SK-N-SH treated with all-trans-retinoic acid at 6 μM for 48 hours (cell line): Measurements from ENCODE around the gene AQP12A.

ENCODE experiments used
- ATAC-seq: fragments of 200-7000 bp; cut with Tn5 transposase; 3 replicates; pipeline ENCODE4 v1.9.1; 2020; ENCODE audit warnings: mild to moderate bottlenecking, moderate library complexity
- ARNTL ChIP-seq: fragments of 450-650 bp; formaldehyde crosslinking; IDR thresholded peaks from 2 replicates; pipeline ENCODE4 v1.5.0; 2020; ENCODE audit warnings: low read depth, mild to moderate bottlenecking, moderate library complexity, borderline replicate concordance
- BACH2 ChIP-seq: fragments of 250-450 bp; sonication (Bioruptor Pico); IDR thresholded peaks from 2 replicates; pipeline ENCODE4 v1.9.0; 2021; ENCODE audit warnings: mild to moderate bottlenecking, borderline replicate concordance
- CREB5 ChIP-seq: fragments of 250-450 bp; sonication (Bioruptor Pico); IDR thresholded peaks from 2 replicates; pipeline ENCODE4 v1.5.1; 2020; ENCODE audit warnings: low read depth, mild to moderate bottlenecking, moderate library complexity
- CSDC2 ChIP-seq: fragments of 250-450 bp; sonication (Bioruptor Pico); IDR thresholded peaks from 2 replicates; pipeline ENCODE4 v1.5.0; 2020; ENCODE audit warnings: mild to moderate bottlenecking, moderate library complexity
- CSRNP3 ChIP-seq: fragments of 250-450 bp; sonication (Bioruptor Pico); IDR thresholded peaks from 2 replicates; pipeline ENCODE4 v1.5.1; 2021; ENCODE audit warnings: mild to moderate bottlenecking, moderate library complexity
- ESRRG ChIP-seq: fragments of 250-450 bp; sonication (Bioruptor Pico); IDR thresholded peaks from 2 replicates; pipeline ENCODE4 v1.6.1; 2021; ENCODE audit warnings: mild to moderate bottlenecking
- GLIS3 ChIP-seq: fragments of 250-450 bp; sonication (Bioruptor Pico); IDR thresholded peaks from 2 replicates; pipeline ENCODE4 v1.5.0; 2020; ENCODE audit warnings: mild to moderate bottlenecking, moderate library complexity
- ISL1 ChIP-seq: fragments of 250-450 bp; sonication (Bioruptor Pico); IDR thresholded peaks from 2 replicates; pipeline ENCODE4 v2.1.2; 2022; ENCODE audit warnings: mild to moderate bottlenecking, moderate library complexity
- OSR1 ChIP-seq: fragments of 250-450 bp; sonication (Bioruptor Pico); IDR thresholded peaks from 2 replicates; pipeline ENCODE4 v1.8.0; 2022; ENCODE audit warnings: moderate library complexity, mild to moderate bottlenecking, inconsistent platforms
- PATZ1 ChIP-seq: fragments of 250-450 bp; sonication (Bioruptor Pico); IDR thresholded peaks from 2 replicates; pipeline ENCODE4 v1.8.0; 2020; ENCODE audit warnings: mild to moderate bottlenecking, moderate library complexity, borderline replicate concordance
- POU6F1 ChIP-seq: fragments of 250-450 bp; sonication (Bioruptor Pico); IDR thresholded peaks from 2 replicates; pipeline ENCODE4 v1.8.0; 2021; ENCODE audit warnings: low read depth, mild to moderate bottlenecking, moderate library complexity, borderline replicate concordance
- PPARA ChIP-seq: fragments of 250-450 bp; sonication (Bioruptor Pico); IDR thresholded peaks from 2 replicates; pipeline ENCODE4 v1.5.0; 2020; ENCODE audit warnings: mild to moderate bottlenecking, borderline replicate concordance
- RARB ChIP-seq: fragments of 250-450 bp; sonication (Bioruptor Pico); IDR thresholded peaks from 2 replicates; pipeline ENCODE4 v1.8.0; 2021; ENCODE audit warnings: mild to moderate bottlenecking, moderate library complexity
- SNAI2 ChIP-seq: fragments of 250-450 bp; sonication (Bioruptor Pico); IDR thresholded peaks from 2 replicates; pipeline ENCODE4 v1.5.0; 2020; ENCODE audit warnings: mild to moderate bottlenecking, moderate library complexity
- TCF4 ChIP-seq: fragments of 250-450 bp; sonication (Bioruptor Pico); IDR thresholded peaks from 2 replicates; pipeline ENCODE4 v1.8.0; 2021; ENCODE audit warnings: mild to moderate bottlenecking, moderate library complexity, borderline replicate concordance
- TOX ChIP-seq: fragments of 250-450 bp; sonication (Bioruptor Pico); IDR thresholded peaks from 2 replicates; pipeline ENCODE4 v1.8.0; 2021; ENCODE audit warnings: mild to moderate bottlenecking, moderate library complexity, borderline replicate concordance
- TSHZ2 ChIP-seq: fragments of 250-450 bp; sonication (Bioruptor Pico); IDR thresholded peaks from 2 replicates; pipeline ENCODE4 v1.5.0; 2020; ENCODE audit warnings: mild to moderate bottlenecking, moderate library complexity
- ZC3H10 ChIP-seq: fragments of 250-450 bp; sonication (Bioruptor Pico); IDR thresholded peaks from 2 replicates; pipeline ENCODE4 v1.5.1; 2021; ENCODE audit warnings: mild to moderate bottlenecking, moderate library complexity
- ZFP30 ChIP-seq: fragments of 450-650 bp; formaldehyde crosslinking; IDR thresholded peaks from 2 replicates; pipeline ENCODE4 v1.5.0; 2022; ENCODE audit warnings: mild to moderate bottlenecking, moderate library complexity
- ZNF565 ChIP-seq: fragments of 450-650 bp; formaldehyde crosslinking; conservative IDR thresholded peaks from 2 replicates; pipeline ENCODE4 v1.5.0; 2020; ENCODE audit warnings: low read depth, mild to moderate bottlenecking, moderate library complexity
- ZNF70 ChIP-seq: fragments of 450-650 bp; formaldehyde crosslinking; IDR thresholded peaks from 2 replicates; pipeline ENCODE4 v1.5.0; 2020; ENCODE audit warnings: mild to moderate bottlenecking, moderate library complexity
- ZNF8 ChIP-seq: fragments of 450-650 bp; formaldehyde crosslinking; IDR thresholded peaks from 2 replicates; pipeline ENCODE4 v1.5.0; 2020; ENCODE audit warnings: mild to moderate bottlenecking, moderate library complexity

Gene AQP12A

GRCh38 chr2:240723851-240724250 is 32.2 kb downstream of the AQP12A start:
- TF ChIP-seq PATZ1 (CRISPR knock-in tag) (no peak), PPARA (no peak), TCF4 (no peak), ZNF8 (CRISPR knock-in tag) (no peak), CREB5 (CRISPR knock-in tag) (no peak), TSHZ2 (CRISPR knock-in tag) (no peak), ZNF565 (no peak), RARB (CRISPR knock-in tag) (no peak), ESRRG (CRISPR knock-in tag) (no peak), BACH2 (no peak), SNAI2 (CRISPR knock-in tag) (no peak), ZC3H10 (no peak), ZNF70 (no peak), TOX (CRISPR knock-in tag) (no peak), OSR1 (CRISPR knock-in tag) (no peak), POU6F1 (no peak), GLIS3 (CRISPR knock-in tag) (no peak), CSDC2 (CRISPR knock-in tag) (no peak), CSRNP3 (no peak)

GRCh38 chr2:240724431-240724830 is 32.8 kb downstream of the AQP12A start:
- ATAC-seq = no peak
- TF ChIP-seq CSRNP3 (no peak), ZC3H10 (no peak), PPARA (no peak), ESRRG (CRISPR knock-in tag) (no peak), ZFP30 (CRISPR knock-in tag) (no peak), CSDC2 (CRISPR knock-in tag) (no peak), PATZ1 (CRISPR knock-in tag) (no peak), ARNTL (no peak), CREB5 (CRISPR knock-in tag) (no peak), ISL1 (CRISPR knock-in tag) (no peak), SNAI2 (CRISPR knock-in tag) (no peak), ZNF8 (CRISPR knock-in tag) (no peak), RARB (CRISPR knock-in tag) (no peak), TOX (CRISPR knock-in tag) (no peak), TSHZ2 (CRISPR knock-in tag) (no peak), TCF4 (no peak), ZNF565 (no peak)
- TF ChIP-seq, all 23 proteins: peak for 0

More at GRCh38 chr2:240723851-240724250, 32.2 kb downstream of the AQP12A start:
- ATAC-seq = no peak
